GM12878 (cell line): ENCODE data around the gene DLG2. TPM values are rescaled to one million over a fixed set of nuclear protein-coding genes. Genes with fewer than 3 reads are reported as not detected.

ENCODE experiments used
- ATAC-seq: fragments of 200-7000 bp; cut with Tn5 transposase; 3 replicates; pipeline ENCODE4 v1.9.1; 2020; ENCODE audit warnings: mild to moderate bottlenecking, moderate library complexity
- BruUV-seq: library from RNA; stranded (reverse); fragments of 400-500 nt; replicated peaks from 2 replicates; lab custom pipeline; 2021; lab: Mats Ljungman, UMichigan
- CTCF ChIA-PET: fragments of 300-600 bp; sonication (Branson Sonifier 250); formaldehyde crosslinking; extraction: SDS; loops from one replicate; lab custom pipeline; 2021; ENCODE audit warnings: inconsistent platforms; lab: Yijun Ruan, JAX
- POLR2A ChIA-PET: fragments of 350-600 bp; formaldehyde crosslinking; extraction: SDS; loops from one replicate; lab custom pipeline; 2021; ENCODE audit warnings: inconsistent platforms; lab: Charles Lee
- RAD21 ChIA-PET: fragments of 300-600 bp; sonication (Branson Sonifier 250); formaldehyde crosslinking; loops from one replicate; lab custom pipeline; 2023; ENCODE audit warnings: antibody characterized with exemption; ENCODE audit not compliant: unreplicated experiment; lab: Charles Lee
- SMC1A ChIA-PET: fragments of 300-600 bp; sonication (Branson Sonifier 250); formaldehyde crosslinking; loops from one replicate; lab custom pipeline; 2023; ENCODE audit not compliant: unreplicated experiment, uncharacterized antibody; lab: Charles Lee
- DNase-seq: peaks from one replicate; pipeline ENCODE4 v3.0.0-alpha.2; 2011; ENCODE audit warnings: low read depth, low spot score
- FAIRE-seq: peaks from 3 replicates; lab custom pipeline; 2011; peaks lifted over from hg19 to GRCh38; lab: Jason Lieb, UNC
- H2AFZ ChIP-seq: 2 replicates; pipeline ENCODE4 v1.6.0; 2011; ENCODE audit warnings: low read depth, low read length, control low read depth; ENCODE audit not compliant: control insufficient read depth
- H3K27ac ChIP-seq: 2 replicates; pipeline ENCODE4 v1.5.1; 2011; ENCODE audit warnings: control low read depth; ENCODE audit not compliant: control insufficient read depth, insufficient read depth
- H3K27me3 ChIP-seq, 2 experiments: replicated peaks in 1 of 2; 2 replicates each; pipeline versions ENCODE4 v1.6.0 to v1.6.1; 2011; ENCODE audit warnings: low read length in 1 of 2; ENCODE audit not compliant: control insufficient read depth in 2 of 2, insufficient read depth in 2 of 2
- H3K36me3 ChIP-seq, 2 experiments: 2 replicates each; pipeline ENCODE4 v1.5.1; 2011; ENCODE audit warnings: low read length in 1 of 2; ENCODE audit not compliant: control insufficient read depth in 2 of 2, insufficient read depth in 2 of 2
- H3K4me1 ChIP-seq: 2 replicates; pipeline ENCODE4 v1.6.1; 2011; ENCODE audit warnings: mild to moderate bottlenecking, low read length, moderate library complexity, mixed read lengths; ENCODE audit not compliant: control insufficient read depth, insufficient read depth
- H3K4me2 ChIP-seq: 2 replicates; pipeline ENCODE4 v1.6.0; 2011; ENCODE audit warnings: control low read depth; ENCODE audit not compliant: control insufficient read depth, insufficient read depth
- H3K4me3 ChIP-seq: fragments of 200-600 bp; sonication (generic); 2 replicates; pipeline ENCODE4 v1.5.1; 2016
- H3K79me2 ChIP-seq: 2 replicates; pipeline ENCODE4 v1.6.0; 2011; ENCODE audit warnings: low read length; ENCODE audit not compliant: control insufficient read depth, insufficient read depth
- H3K9ac ChIP-seq: 2 replicates; pipeline ENCODE4 v1.8.0; 2011; ENCODE audit warnings: low read length, control low read depth, mixed read lengths; ENCODE audit not compliant: control insufficient read depth, insufficient read depth
- H3K9me3 ChIP-seq: replicated peaks from 3 replicates; pipeline ENCODE4 v1.5.1; 2011; ENCODE audit warnings: mild to moderate bottlenecking, low read length; ENCODE audit not compliant: control insufficient read depth, insufficient read depth
- H4K20me1 ChIP-seq: 2 replicates; pipeline ENCODE4 v1.6.0; 2011; ENCODE audit not compliant: control insufficient read depth, insufficient read depth
- CBX5 ChIP-seq: sonication (generic); IDR thresholded peaks from 2 replicates; pipeline ENCODE4 v1.6.1; 2016; ENCODE audit warnings: low read depth, moderate library complexity, mild to moderate bottlenecking, inconsistent platforms
- CREB1 ChIP-seq: IDR thresholded peaks from 2 replicates; pipeline ENCODE4 v1.6.1; 2012; ENCODE audit warnings: low read depth, mild to moderate bottlenecking, inconsistent platforms
- ETV6 ChIP-seq, 2 experiments: fragments of 450-650 bp in 1 of 2; IDR thresholded peaks in 1 of 2; conservative IDR thresholded peaks in 1 of 2; 2 replicates each; pipeline ENCODE4 v1.6.1; 2014; ENCODE audit warnings: antibody characterized with exemption in 1 of 2, borderline replicate concordance in 1 of 2, low read depth in 1 of 2, mild to moderate bottlenecking in 1 of 2, moderate library complexity in 1 of 2
- NFYB ChIP-seq: IDR thresholded peaks from 2 replicates; pipeline ENCODE4 v1.6.1; 2011; ENCODE audit warnings: low read depth, mild to moderate bottlenecking, low read length, improper control_type of control experiment, moderate library complexity; ENCODE audit not compliant: insufficient read depth
- NR2C2 ChIP-seq: IDR thresholded peaks from 2 replicates; pipeline ENCODE4 v1.6.1; 2011; ENCODE audit warnings: borderline replicate concordance, low read depth; ENCODE audit not compliant: control insufficient read depth, insufficient read length
- PAX5 ChIP-seq: IDR thresholded peaks from 2 replicates; pipeline ENCODE4 v1.6.1; 2011; ENCODE audit warnings: low read depth, low read length, borderline replicate concordance
- POU2F2 ChIP-seq: IDR thresholded peaks from 3 replicates; pipeline ENCODE4 v1.6.1; 2011; ENCODE audit warnings: low read depth, mild to moderate bottlenecking, low read length, borderline replicate concordance
- RAD21 ChIP-seq: IDR thresholded peaks from 2 replicates; pipeline ENCODE4 v1.6.1; 2011; ENCODE audit warnings: mild to moderate bottlenecking, low read depth, low read length, moderate library complexity; ENCODE audit not compliant: insufficient read depth
- SREBF1 ChIP-seq: IDR thresholded peaks from 2 replicates; pipeline ENCODE4 v1.6.1; 2012; ENCODE audit warnings: mild to moderate bottlenecking, low read length
- TCF12 ChIP-seq: IDR thresholded peaks from 2 replicates; pipeline ENCODE4 v1.6.1; 2011; ENCODE audit warnings: low read depth, mild to moderate bottlenecking, low read length
- TCF7 ChIP-seq: IDR thresholded peaks from 2 replicates; pipeline ENCODE4 v1.6.1; 2014; ENCODE audit warnings: antibody characterized with exemption, borderline replicate concordance
- in situ Hi-C: fragments of 300-500 bp; cut with MboI; formaldehyde crosslinking; loops from 9 replicates; pipeline ENCODE4 v1.14.3; 2018; ENCODE audit warnings: mixed read lengths
- intact Hi-C: fragments of 100-400 bp; cut with micrococcal nuclease; formaldehyde crosslinking; loops from one replicate; pipeline ENCODE4 v1.14.2; 2022; ENCODE audit not compliant: unreplicated experiment
- polyA plus RNA-seq, 11 experiments: library from polyadenylated mRNA; depleted of rRNA in 4 of 11; unstranded in 6 of 11; stranded (reverse) in 5 of 11; fragments of >200 nt; fragmentation: Nextera tagmentation in 4 of 11; fragmentation: Illumina TruSeq in 1 of 11; extraction: Ambion mirVana in 4 of 11; extraction: Trizol in 1 of 11; gene quantifications; 1 replicate in 1 of 11; 2 replicates in 10 of 11; pipeline versions ENCODE4 v1.2.1 to v1.2.3, GENCODE V29; 2011 to 2016; ENCODE audit warnings: inconsistent platforms in 2 of 11, missing spikeins in 2 of 11, low read depth in 1 of 11
- total RNA-seq, 4 experiments: library from RNA; depleted of rRNA in 3 of 4; stranded (reverse); fragments of >200 nt in 3 of 4; fragmentation: Illumina TruSeq in 1 of 4; extraction: Trizol in 1 of 4; gene quantifications; 2 replicates each; pipeline versions ENCODE4 v1.2.1 to v1.2.3, GENCODE V29; 2013 to 2021
- TF ChIP-seq, protein P1 (sequence below): IDR thresholded peaks from 2 replicates; pipeline ENCODE4 v1.6.1; 2012; ENCODE audit warnings: improper control_type of control experiment, low read depth, low read length; ENCODE audit not compliant: insufficient replicate concordance
- TF ChIP-seq, protein P2 (sequence below): fragments of 450-650 bp; IDR thresholded peaks from 2 replicates; pipeline ENCODE4 v1.6.1; 2018; ENCODE audit warnings: borderline replicate concordance, mild to moderate bottlenecking; ENCODE audit not compliant: partially characterized antibody
- TF ChIP-seq, protein P3 (sequence below): fragments of 150-350 bp; IDR thresholded peaks from 2 replicates; pipeline ENCODE4 v1.6.1; 2016; ENCODE audit warnings: low read depth, low read length

DLG2 gene
- total and polyA plus RNA-seq, 10 of the 15 experiments (the other 5 are each of a cell fraction or from before 2014, with no cell fraction given), result 0.09 to 0.98 (median 0.35) TPM

DNA sequence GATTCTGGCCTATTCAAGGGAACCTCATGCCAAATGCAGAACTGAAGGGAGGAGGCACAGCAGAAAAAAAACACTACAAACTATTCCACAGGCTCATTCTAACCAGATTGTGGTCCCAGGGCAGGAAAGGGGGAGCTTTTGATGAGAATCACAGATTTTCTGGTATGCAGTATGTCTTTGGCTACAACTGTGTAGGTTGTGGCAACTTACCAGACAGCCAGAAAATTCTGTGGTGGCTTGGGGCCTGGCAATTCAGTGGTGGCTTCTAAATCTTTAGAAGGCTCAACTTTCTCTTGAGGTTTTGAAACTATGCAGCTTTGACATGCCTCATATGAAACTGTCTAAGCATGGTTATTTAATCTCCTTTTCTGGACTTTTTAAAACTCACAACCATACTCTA, 1490.2 kb downstream of the DLG2 start:
- no peak for ATAC-seq
- ChIA-PET SMC1A (no interaction called here), CTCF (no interaction called here), RAD21 (no interaction called here), POLR2A (no interaction called here)
- H3K27me3 ChIP-seq, result no peaks in the 10 kb centered on the region
- H2AFZ ChIP-seq, result no peak overlapping the region
- intact Hi-C loops, result no loop called here
- H3K36me3 ChIP-seq, result no peaks in the 10 kb centered on the region
- FAIRE-seq, result no peak
- H3K4me3 ChIP-seq, result no peak overlapping the region
- no peak overlapping the region for H3K27ac ChIP-seq
- no peak overlapping the region for H3K4me2 ChIP-seq
- no peaks in the 10 kb centered on the region for H3K4me1 ChIP-seq
- no peaks in the 10 kb centered on the region for H3K9me3 ChIP-seq
- DNase-seq, result no peak
- no peaks in the 10 kb centered on the region for H4K20me1 ChIP-seq
- no peak overlapping the region for H3K9ac ChIP-seq
- no TSS peak for BruUV-seq
- in situ Hi-C loops, result no loop called here
- no peaks in the 10 kb centered on the region for H3K79me2 ChIP-seq
- TF ChIP-seq ETV6 (conservative IDR thresholded peaks at IDR 0.05 in 1 of 2, IDR thresholded peaks at IDR 0.05 in 1 of 2; ENCODE audit: borderline replicate concordance in 1 of 2, low read depth in 1 of 2), result no peak
- no peak for TF ChIP-seq TCF12
- TF ChIP-seq, protein P1, sequence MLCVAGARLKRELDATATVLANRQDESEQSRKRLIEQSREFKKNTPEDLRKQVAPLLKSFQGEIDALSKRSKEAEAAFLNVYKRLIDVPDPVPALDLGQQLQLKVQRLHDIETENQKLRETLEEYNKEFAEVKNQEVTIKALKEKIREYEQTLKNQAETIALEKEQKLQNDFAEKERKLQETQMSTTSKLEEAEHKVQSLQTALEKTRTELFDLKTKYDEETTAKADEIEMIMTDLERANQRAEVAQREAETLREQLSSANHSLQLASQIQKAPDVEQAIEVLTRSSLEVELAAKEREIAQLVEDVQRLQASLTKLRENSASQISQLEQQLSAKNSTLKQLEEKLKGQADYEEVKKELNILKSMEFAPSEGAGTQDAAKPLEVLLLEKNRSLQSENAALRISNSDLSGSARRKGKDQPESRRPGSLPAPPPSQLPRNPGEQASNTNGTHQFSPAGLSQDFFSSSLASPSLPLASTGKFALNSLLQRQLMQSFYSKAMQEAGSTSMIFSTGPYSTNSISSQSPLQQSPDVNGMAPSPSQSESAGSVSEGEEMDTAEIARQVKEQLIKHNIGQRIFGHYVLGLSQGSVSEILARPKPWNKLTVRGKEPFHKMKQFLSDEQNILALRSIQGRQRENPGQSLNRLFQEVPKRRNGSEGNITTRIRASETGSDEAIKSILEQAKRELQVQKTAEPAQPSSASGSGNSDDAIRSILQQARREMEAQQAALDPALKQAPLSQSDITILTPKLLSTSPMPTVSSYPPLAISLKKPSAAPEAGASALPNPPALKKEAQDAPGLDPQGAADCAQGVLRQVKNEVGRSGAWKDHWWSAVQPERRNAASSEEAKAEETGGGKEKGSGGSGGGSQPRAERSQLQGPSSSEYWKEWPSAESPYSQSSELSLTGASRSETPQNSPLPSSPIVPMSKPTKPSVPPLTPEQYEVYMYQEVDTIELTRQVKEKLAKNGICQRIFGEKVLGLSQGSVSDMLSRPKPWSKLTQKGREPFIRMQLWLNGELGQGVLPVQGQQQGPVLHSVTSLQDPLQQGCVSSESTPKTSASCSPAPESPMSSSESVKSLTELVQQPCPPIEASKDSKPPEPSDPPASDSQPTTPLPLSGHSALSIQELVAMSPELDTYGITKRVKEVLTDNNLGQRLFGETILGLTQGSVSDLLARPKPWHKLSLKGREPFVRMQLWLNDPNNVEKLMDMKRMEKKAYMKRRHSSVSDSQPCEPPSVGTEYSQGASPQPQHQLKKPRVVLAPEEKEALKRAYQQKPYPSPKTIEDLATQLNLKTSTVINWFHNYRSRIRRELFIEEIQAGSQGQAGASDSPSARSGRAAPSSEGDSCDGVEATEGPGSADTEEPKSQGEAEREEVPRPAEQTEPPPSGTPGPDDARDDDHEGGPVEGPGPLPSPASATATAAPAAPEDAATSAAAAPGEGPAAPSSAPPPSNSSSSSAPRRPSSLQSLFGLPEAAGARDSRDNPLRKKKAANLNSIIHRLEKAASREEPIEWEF, result no peak
- TF ChIP-seq PAX5, result no peak
- TF ChIP-seq, protein P2, sequence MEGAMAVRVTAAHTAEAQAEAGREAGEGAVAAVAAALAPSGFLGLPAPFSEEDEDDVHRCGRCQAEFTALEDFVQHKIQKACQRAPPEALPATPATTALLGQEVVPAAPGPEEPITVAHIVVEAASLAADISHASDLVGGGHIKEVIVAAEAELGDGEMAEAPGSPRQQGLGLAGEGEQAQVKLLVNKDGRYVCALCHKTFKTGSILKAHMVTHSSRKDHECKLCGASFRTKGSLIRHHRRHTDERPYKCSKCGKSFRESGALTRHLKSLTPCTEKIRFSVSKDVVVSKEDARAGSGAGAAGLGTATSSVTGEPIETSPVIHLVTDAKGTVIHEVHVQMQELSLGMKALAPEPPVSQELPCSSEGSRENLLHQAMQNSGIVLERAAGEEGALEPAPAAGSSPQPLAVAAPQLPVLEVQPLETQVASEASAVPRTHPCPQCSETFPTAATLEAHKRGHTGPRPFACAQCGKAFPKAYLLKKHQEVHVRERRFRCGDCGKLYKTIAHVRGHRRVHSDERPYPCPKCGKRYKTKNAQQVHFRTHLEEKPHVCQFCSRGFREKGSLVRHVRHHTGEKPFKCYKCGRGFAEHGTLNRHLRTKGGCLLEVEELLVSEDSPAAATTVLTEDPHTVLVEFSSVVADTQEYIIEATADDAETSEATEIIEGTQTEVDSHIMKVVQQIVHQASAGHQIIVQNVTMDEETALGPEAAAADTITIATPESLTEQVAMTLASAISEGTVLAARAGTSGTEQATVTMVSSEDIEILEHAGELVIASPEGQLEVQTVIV, result no peak
- TF ChIP-seq, protein P3, sequence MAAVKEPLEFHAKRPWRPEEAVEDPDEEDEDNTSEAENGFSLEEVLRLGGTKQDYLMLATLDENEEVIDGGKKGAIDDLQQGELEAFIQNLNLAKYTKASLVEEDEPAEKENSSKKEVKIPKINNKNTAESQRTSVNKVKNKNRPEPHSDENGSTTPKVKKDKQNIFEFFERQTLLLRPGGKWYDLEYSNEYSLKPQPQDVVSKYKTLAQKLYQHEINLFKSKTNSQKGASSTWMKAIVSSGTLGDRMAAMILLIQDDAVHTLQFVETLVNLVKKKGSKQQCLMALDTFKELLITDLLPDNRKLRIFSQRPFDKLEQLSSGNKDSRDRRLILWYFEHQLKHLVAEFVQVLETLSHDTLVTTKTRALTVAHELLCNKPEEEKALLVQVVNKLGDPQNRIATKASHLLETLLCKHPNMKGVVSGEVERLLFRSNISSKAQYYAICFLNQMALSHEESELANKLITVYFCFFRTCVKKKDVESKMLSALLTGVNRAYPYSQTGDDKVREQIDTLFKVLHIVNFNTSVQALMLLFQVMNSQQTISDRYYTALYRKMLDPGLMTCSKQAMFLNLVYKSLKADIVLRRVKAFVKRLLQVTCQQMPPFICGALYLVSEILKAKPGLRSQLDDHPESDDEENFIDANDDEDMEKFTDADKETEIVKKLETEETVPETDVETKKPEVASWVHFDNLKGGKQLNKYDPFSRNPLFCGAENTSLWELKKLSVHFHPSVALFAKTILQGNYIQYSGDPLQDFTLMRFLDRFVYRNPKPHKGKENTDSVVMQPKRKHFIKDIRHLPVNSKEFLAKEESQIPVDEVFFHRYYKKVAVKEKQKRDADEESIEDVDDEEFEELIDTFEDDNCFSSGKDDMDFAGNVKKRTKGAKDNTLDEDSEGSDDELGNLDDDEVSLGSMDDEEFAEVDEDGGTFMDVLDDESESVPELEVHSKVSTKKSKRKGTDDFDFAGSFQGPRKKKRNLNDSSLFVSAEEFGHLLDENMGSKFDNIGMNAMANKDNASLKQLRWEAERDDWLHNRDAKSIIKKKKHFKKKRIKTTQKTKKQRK, result no peak
- TF ChIP-seq NFYB, result no peak
- TF ChIP-seq CBX5, result no peak
- no peak for TF ChIP-seq NR2C2
- no peak for TF ChIP-seq RAD21
- no peak for TF ChIP-seq CREB1
- no peak for TF ChIP-seq POU2F2
- TF ChIP-seq SREBF1, result no peak
- no peak for TF ChIP-seq TCF7
